HTERT RPE-1 (cell line): ENCODE data around the gene INTS15.
"Not testable (repeated sequence)": the region's sequence is repeated elsewhere in the genome, so short reads cannot be mapped to it uniquely, and the experiment has no call there.

Source experiments
- in situ Hi-C: fragments of 300-500 bp; cut with MboI; formaldehyde crosslinking; loops from 4 replicates; pipeline ENCODE4 v1.14.3; 2020; ENCODE audit warnings: low sequenced_read_pairs

INTS15 gene

DNA sequence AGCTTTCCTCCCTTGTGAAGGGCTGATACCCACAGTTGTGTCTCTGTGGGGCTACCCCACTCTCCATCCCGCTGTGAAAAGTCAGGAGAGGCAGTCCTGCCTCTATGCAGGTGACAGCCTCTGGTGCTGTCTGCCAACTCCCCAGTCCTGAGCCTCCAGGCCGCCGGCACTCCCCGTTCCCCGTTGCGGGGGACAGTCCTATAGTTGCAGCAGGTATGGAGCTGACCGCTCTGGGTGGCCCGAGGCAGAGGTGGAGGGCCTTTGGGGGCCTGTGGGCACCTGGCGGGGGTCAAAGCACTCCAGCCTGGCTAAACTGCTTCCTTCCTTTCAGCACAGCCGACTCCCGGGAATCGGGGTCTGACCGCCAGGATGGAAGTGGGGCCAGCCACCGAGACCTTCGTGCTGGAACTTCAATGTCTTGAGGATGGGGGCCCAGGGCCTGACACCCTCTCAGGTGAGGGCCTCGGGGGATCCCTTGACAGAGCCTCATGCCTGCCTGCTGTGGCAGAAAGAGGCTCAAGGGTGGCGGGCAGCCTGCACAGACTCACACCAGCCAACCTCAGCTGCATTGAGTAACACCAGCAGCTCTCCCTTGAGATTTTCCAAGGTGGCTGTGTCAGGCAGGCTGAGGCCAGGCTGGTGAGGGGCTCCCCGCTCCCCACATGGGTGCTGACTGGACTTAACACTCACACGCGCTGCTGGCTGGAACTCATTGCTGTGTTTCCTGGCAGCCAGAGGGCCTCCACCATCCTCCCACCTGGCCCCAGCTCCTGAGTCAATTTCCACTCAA, 27.2 kb downstream of the INTS15 start:
- in situ Hi-C loops, result no loop called here

DNA sequence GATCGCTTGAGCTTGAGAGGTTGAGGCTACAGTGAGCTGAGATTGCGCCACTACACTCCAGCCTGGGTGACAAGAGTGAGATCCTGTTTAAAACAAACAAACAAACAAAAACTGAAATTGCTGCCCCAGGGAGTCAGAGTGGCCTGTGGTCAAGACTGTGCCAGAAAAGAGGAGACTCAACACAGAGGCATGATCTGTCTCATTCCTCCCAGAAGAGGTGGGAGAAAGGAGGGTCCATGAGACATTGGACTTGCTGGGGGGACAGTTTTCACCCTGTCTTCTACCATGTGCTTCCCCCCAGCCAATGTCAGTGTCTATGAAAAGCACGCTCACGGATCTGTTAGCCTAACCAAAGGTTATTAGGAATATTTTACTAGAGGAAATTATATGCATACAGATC, 28.8 kb downstream of the INTS15 start:
- in situ Hi-C loops, result no loop called here

DNA sequence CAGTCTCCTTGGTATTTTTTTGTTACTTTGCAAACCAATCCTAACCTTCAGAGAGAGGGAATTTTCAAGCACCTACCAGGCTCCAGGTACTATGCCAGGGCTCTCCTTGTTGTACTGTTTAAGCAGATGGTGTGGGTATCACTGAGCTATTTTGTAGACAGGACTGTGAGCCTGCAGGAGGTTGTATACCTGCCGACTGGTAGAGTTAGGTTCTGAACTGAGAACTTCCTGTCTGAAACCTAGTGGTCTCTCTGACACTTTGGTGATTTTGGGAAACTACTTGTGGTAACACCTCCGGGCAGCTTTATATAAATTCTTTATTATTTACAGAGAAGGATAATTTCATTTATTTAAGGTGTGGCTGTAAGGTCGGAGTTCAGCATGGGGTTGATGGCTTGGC, 30.1 kb downstream of the INTS15 start:
- in situ Hi-C loops, result no loop called here

DNA sequence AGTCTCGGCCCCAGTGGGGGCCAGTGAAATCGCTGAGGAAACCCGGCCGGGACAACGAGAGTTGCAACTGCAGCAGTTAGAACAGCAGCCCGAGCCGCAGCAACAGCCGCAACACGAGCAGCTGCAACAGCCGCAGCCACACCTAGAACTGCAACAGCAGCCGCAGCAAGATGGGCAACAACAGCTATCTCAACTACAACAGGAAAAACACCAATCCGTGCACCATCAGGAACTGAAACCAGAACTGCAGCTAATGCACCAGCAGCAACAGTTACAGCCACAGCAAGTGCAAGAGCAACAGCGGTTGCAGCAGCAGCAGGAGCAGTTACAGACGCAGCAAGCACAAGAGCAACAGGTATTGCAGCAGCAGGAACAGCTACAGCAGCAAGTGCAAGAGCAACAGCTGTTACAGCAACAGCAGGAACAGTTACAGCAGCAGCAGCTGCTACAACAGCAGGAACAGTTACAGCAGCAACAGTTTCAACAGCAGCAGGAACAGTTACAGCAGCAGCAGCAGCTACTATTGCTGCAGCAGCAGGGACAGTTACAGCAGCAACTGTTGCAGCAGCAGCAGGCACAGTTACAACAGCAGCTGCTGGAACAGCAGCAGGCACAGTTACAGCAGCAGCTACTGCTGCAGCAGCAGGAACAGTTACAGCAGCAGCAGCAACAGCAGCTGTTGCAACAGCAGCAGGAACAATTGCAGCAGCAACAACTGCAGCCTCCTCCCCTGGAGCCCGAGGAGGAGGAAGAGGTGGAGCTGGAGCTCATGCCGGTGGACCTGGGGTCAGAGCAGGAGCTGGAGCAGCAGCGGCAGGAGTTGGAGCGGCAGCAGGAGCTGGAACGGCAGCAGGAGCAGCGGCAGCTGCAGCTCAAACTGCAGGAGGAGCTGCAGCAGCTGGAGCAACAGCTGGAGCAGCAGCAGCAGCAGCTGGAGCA, 31.6 kb downstream of the INTS15 start:
- in situ Hi-C loops, result no loop called here

DNA sequence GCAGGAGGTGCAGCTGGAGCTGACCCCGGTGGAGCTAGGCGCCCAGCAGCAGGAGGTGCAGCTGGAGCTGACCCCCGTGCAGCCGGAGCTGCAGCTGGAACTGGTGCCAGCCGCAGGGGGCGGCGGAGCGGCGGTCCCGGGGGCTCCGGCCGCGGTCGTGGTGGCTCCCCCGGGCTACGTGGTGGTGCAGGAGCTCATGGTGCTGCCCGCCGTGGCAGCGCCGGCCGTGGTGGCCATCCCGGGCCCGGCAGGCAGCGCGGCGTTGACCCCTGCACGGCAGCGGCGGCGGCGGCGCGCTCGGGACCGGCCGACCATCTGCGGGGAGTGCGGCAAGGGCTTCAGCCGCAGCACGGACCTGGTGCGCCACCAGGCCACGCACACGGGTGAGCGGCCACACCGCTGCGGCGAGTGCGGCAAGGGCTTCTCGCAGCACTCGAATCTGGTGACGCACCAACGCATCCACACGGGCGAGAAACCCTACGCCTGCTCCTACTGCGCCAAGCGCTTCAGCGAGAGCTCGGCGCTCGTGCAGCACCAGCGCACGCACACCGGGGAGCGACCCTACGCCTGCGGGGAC, 32.4 kb downstream of the INTS15 start:
- in situ Hi-C loops, result no loop called here

DNA sequence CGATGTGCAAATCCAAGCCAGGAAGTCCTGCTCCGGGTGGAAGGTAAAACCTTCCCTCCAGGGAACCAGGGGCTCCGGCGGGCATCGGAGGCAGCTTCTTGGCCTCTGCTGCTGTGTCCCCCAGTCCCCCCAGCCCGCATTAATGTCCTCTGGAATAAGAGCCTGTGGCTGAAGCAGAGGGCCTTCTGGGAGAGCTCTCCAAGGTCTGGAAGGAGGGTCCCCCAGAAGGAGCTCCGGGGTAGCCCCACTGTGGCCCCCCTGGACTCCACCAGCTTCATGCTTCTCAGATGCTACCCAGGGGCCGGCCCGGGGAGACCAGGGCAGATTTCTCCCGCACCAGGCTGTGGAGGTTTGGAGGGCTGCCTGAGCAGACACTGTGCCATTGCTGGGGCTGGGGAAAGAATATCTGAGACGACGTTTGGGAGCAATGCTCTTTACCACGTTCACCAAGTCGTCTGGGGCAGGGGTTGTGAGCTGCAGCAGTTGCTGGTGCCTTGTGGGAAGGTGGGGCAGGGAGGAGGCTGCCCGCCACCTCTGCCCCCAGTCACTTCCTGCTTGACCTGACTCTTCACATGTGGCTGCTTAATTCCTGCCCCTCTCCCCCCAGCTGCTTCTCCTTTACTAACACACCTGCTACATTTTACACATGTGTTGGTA, 33.9 kb downstream of the INTS15 start:
- in situ Hi-C loops, result no loop called here

DNA sequence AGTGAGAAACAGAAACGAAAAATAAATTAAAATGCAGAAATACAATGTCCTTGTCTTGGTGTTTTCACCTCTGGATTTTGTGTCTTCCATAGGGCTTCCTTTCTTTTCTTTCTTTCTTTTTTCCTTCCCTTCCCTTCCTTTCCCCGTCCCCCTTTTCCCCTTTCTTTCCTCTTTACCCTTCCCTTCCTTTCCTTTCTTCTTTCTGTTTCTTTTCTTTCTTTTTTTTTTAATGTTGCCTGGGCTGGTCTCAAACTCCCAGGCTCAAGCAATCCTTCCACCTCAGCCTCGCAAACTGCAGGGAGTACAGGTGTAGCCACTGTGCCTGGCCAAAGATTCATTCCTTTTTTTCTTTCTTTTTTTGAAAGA, 34.4 kb downstream of the INTS15 start:
- in situ Hi-C loops, result no loop called here

DNA sequence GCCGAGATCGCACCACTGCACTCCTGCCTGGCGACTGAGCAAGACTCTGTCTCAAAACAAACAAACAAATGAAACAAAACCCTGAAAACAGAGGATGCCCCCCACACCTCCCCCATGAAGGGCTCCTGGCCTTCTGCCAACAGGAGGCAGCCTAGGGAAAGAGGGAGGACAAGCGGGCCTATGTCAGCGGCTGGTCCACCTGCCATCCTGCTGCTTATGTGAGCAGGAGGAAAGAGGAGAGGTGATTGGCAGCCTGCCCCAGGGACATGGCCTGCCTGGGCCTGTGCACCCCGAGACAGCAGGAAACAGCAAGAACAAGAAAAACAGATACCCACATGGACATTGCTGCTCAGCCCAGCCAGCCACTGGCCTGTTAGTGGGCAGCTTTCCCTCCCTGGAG, 38.2 kb downstream of the INTS15 start:
- in situ Hi-C loops, result no loop called here

DNA sequence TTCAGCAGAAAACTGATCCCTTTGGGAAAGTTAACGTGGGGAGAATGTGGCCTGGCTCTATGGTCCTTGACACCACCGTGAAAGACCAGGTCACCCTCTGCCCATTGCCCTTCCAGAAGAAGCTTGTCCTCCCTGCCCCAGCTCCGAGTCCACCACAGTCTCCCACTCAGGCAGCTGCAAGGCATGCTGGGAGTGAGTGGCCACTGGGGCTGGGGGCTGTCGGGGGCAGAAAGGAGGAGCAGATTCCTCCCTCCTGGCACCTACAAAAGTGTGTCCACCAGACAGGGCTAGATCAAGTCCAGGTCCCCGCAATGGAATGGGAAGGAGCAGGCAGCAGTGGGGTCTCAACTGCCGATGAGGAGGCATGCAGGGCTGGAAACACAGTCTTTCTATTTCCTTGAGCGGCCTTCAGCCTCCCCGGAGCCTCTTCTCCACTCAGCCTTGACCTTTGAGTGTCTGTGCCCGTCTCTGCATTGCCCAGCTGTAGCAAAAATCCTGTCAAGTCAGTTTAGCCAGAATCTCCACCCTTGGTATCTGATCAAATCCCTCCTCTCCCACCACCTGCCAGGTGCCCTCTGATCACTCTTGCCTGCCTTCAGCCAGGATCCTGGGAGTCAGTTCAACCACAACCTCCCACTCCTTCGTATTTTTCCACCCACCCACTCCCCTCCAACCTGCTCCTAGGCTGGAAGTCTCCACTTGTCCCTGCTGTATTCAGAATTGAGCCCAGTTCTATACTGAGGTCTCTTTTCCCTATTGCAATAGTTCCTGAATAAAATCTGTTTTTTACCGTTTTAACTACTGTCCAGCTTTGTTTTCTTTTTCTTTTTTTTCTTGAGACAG, 40.4 kb downstream of the INTS15 start:
- in situ Hi-C loops, result no loop called here

DNA sequence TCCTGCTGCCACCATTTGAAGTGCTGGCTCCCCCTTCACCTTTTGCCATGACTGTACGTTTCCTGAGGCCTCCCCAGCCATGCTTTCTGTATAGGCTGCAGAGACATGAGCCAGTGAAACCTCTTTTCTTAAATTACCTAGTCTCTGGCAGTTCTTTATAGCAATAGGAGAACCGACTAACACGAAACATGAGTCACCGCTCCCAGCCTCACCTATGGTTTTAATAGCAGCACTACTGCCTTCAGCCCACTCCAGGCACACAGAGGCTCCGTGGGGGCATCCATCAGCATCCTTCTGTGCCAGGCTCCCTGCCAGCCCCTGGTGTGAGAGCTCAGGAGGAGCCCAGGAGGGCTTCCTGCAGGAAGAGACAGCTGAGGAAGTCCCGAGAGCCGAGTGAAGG, 41.8 kb downstream of the INTS15 start:
- in situ Hi-C loops, result no loop called here

DNA sequence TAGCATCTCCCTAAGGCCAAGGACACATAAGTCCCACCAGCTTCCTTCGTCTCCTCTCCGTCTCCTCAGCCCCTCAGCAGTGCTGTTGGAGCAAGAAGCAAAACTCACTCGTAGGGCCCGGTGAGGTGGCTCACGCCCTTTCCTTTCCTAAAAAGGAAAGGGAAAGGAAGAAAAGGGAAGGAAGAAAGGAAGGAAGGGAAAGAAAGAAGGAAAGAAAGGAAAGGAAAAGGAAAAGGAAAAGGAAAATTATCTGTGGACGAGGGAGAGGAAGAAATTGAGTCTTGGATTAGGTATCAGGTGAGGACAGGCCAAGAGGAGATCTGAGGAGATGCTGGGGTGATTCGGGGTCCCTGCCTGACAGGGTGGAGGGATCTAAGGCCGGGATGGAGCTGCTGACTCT, 44.2 kb downstream of the INTS15 start:
- in situ Hi-C loops, result no loop called here

DNA sequence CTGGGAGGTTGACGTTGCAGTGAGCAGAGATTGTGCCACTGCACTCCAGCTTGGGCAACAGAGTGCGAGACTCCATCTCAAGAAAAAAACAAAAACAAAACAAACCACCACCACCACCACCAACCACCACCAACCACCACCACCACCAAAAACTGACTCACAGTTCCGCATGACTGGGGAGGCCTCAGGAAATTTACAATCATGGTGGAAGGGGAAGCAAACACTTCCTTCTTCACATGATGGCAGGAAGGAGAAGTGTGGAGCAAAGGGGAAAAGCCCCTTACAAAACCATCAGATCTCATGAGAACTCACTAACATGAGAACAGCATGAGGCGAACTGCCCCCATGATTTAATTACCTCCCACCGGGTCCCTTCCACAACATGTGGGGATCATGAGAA, 45.1 kb downstream of the INTS15 start:
- in situ Hi-C loops, result not testable (repeated sequence)

DNA sequence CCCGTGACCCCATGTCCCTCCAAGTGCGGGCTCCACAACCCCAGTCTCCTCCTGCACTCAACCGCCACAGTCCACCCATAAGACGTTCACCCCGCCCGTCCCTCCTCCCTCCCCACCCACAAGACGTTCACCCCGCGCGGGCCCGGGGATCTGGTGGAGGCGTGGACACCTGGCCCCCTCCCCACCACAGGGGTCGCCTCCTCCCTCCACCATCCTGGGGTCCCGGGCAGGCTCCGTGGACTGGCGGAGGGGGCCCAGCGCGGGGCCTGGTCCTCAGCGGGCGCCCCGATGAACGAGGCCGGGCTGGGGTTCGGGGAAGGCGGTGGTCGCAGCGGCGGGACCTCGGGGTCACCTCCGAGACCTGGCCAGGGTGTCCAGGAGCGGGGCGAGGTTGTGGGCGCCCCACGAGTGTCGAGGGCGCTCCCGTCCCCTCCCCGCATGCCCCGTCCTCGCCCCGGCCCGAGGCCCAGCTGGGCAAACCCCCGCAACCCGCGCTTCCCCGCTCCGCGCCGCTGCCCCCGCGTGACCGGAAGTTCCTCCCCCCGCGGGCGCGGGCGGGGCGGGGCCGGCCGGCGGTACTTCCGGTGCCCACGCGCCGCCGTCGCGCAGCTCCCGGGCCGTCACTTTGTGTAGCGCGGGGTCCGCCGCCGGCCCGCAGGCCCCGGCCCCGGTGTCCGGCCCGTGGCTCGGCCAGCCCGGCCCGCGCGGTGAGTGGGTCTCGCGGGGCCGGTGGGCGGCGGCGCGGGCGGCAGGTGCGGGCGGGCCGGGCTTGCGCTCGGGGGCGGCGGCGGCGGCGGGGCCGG, 47.1 kb downstream of the INTS15 start, which contains the start of gene ZNF316:
Gene ZNF316 (plus strand): TSS at position 578 of the 803 bp plus-strand sequence. CDS start 5,092 bp downstream, outside the sequence.
- in situ Hi-C loops, result no loop called here

DNA sequence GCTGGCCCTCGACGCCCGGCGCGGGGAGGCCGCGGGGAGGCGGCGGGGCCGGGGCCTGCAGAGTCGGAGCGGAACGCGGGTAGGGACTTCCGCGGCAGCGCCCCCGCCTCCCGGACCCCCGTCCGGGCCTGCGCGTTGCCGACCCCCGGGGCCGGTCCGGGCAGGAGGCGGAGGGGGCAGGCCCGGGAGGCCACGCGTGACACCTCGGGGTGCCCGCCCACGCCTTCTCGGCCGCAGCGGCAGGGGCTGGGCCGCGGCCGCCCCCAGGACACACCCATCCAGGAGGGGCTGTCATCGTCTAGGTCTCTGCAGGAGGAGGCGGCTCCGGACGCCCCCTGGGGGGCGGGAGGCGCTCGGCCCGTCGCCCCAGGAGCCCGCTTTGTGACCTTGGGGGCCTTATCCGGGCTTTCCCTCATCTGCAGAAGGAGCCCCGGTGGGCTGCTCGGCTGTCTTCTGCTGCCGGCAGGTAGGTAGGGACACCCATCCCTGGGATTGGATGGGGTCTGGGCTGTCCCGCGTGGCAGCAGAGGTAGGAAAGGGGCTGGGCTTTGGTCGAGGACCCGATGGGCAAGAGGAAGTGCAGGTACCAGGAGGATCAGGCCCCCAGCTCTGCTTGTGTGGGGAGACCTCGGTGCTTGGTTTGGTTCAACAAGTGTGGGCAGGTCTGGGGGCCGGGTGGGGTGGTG, 47.9 kb downstream of the INTS15 start:
- in situ Hi-C loops, result no loop called here

DNA sequence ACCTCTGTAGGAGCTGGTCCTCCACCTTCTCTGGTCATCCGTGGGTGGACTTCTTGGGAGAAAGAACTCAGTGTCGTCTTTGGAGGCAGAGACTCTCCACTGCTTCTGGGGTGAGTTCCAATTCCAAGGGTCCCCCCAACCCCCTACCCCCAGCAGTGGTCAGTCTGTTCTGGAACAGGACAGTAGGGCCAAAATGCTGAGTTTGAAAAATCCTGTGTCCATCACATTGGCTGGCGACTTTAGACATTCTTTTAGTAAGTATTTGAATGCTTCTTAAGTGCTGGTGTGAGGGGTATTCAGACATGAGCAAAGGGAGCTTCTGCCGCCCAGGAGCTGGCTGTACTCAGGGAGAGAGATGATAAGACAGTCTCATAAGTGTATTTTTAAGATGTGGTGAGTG, 49.2 kb downstream of the INTS15 start:
- in situ Hi-C loops, result no loop called here

DNA sequence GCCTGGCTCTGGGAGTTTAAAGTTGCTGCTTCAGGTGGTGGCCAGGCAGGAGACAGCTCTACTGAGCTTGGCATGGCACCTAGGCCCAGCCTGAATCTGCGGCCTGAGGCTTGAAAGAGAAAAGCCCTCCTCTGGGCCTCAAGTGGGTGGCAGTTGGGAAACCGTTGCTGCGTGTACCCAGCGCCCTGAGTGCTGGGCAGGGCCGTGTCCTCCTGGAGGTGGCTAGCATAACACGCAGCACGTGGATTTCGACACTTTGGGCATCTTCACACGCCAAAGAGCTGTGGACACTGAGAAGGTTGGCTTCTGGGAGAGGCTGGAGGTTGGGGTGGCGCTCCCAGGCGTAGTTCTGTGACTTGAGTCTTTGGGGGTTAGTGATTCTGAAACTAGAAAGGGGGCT, 49.8 kb downstream of the INTS15 start:
- in situ Hi-C loops, result no loop called here

DNA sequence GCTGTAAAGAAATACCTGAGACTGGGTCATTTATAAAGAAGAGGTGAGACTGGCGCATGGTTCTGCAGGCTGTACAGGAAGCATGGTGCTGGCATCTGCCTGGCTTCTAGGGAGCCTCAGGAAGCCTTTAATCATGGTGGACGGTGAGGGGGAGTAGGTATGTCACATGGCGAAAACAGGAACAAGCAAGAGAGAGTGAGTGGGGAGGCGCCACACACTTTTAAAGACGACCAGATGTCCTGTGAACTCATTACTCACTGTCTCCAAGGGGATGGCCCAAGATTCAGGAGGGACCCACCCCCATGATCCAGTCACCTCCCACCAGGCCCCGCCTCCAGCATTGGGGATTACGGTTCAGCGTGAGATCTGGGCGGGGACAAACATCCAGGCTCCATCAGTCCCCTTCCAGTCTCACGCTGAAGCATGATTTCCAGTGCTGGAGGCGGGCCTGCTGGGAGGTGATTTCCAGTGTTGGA, 50.5 kb downstream of the INTS15 start:
- in situ Hi-C loops, result no loop called here

DNA sequence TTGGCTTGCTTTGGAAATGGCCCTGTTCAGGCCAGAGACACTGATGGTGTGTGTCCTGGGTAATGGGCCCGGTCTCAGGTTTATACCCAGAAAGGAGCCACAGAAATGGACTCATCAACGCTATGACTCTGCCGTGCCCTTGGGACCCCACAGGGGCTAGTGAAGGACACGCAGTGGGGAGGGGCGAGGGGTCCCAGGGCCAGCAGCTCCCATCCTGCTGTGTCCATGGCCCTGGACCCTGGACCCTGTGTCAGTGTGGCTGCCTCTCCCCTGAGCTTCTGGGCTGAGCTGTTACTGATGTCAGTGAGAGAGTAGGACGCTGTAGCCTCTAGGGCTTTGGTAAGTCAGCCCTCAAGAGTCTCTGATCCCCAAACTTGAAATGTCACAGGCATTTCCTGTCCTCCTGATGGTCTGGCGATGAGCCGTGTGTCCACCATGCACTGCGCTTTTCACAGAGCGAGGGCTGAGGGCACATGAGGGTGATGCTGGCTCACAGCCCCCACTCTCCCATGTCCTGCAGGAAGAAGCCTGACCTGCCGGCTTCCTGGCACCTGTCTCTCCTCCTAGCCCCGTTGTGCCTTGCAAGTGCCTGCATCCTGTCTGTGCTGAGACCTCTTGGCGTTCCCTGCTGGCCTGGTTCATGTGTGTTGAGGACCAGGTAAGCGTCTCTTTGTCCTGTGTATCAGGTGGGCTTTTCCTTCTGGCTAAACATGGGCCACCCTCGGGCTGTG, 51.6 kb downstream of the INTS15 start:
- in situ Hi-C loops, result no loop called here
